ENCODE data around the gene AKAP7. TPM values are rescaled to one million over a fixed set of nuclear protein-coding genes. Genes with fewer than 3 reads are reported as not detected.
"Not testable (repeated sequence)": the region's sequence is repeated elsewhere in the genome, so short reads cannot be mapped to it uniquely, and the experiment has no call there.

The AKAP7 gene
- total RNA-seq, 1 donor from 2014 or later = 3.4 TPM

DNA sequence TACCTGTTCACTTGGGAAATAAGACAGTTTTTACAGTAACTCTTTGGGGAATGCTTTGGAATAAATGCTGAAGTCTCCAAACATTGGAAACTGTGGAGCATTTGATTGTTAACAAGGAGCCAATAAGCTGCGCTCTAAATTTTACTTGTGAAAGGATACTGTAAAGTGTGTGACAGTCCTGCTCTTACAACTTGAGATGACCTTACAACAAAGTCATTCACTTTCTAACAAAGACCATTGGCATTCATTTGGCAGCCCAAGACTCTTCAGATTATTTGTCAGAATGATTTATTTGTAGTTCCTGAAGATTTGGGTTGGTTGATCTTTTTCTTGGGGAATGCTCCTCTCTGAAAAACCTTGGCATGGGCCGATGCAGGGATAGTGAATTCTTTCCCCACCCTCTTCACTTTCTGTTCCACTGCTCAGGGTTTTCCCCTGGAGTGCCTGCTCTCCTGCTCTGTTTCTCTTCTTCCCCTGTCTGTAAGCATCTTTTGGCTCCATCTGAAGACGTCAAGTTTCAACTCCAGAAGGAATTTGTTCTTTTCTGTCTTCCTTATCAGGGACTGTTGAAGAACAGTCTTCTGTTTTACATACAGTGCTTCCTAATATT, 116.4 kb downstream of the AKAP7 start:
- H3K27ac Mint-ChIP-seq = no peak overlapping the region
- peaks cover 16% of the 10 kb centered on the region for H3K4me1 Mint-ChIP-seq (ENCODE audit: low read depth)
- no peak overlapping the region for H3K4me3 Mint-ChIP-seq (ENCODE audit: low read depth)
- no peaks in the 10 kb centered on the region for H3K9me3 Mint-ChIP-seq
- intact Hi-C loops (cut with micrococcal nuclease) = no loop called here
- DNase-seq (ENCODE audit: low spot score) = no peak
- no peaks in the 10 kb centered on the region for H3K27me3 Mint-ChIP-seq (ENCODE audit: low read depth)
- H3K36me3 Mint-ChIP-seq (ENCODE audit: low read depth) = peaks cover under 1% of the 10 kb centered on the region

DNA sequence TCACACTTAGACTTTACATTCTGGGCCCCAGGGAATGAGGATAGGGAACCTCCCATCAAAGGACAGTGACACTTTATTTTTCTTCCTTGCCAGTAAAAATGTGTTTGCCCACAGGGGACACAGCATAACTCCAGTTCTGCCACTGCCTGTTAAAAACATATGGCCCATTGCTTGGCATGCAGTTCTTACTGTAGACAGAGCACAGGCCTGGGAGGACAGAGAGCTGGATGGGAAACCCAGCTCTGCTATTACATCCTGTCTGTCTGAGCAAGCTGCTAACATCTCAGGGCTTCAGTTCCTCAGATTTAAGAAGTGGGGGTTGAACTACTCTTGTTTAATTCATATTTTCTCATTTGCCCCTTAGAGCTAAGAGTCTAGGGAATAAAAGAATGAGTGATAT, 120.2 kb downstream of the AKAP7 start:
- Mint-ChIP-seq H3K4me3 (ENCODE audit: low read depth) (no peak overlapping the region), H3K27ac (no peak overlapping the region), H3K4me1 (ENCODE audit: low read depth) (peaks cover 10% of the 10 kb centered on the region), H3K9me3 (peaks cover 2% of the 10 kb centered on the region), H3K27me3 (ENCODE audit: low read depth) (no peaks in the 10 kb centered on the region), H3K36me3 (ENCODE audit: low read depth) (peaks cover 10% of the 10 kb centered on the region)
- intact Hi-C loops (cut with micrococcal nuclease) = no loop called here
- no peak for DNase-seq (ENCODE audit: low spot score)

DNA sequence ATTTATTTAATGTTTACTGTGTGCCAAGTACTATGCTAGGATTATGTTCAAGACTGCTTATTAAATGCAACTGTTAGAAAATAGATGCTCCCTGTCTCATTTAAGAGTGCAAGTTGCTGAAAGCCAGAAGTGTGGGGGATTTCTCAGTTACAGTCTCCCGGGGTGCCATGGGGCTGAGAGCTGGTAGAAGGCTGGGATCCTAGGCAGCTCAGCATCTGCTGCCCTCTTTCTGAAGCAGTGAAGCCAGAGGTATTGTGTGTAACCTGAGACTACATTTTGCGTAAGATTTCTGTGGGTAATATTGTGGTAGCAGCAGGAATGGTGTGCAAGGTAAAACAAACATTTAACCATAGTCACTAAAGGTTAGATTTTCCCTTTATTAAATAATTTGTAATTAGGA, 120.6 kb downstream of the AKAP7 start:
- Mint-ChIP-seq H3K9me3 (peaks cover 4% of the 10 kb centered on the region), H3K4me1 (ENCODE audit: low read depth) (peaks cover 6% of the 10 kb centered on the region), H3K27me3 (ENCODE audit: low read depth) (no peaks in the 10 kb centered on the region), H3K36me3 (ENCODE audit: low read depth) (peaks cover 15% of the 10 kb centered on the region), H3K27ac (no peak overlapping the region), H3K4me3 (ENCODE audit: low read depth) (no peak overlapping the region)
- intact Hi-C loops (cut with micrococcal nuclease) = no loop called here
- DNase-seq (ENCODE audit: low spot score) = no peak

DNA sequence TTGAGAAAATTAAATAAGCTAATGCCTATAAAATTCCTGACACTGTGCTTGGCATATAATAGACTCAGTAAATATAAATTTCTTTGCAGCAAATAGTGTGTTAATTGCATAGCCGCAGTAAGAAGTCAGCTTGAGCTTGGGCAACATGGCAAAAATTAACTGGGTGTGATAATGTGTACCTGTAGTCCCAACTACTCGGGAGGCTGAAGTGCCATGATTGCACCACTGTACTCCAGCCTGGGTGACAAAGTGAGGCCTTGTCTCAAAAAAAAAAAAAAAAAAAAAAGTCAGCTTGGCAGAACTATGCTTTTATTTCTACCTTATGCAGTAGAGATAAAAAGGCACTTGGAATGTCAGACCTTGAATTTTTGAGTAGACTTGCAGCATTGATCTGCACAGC, 121.8 kb downstream of the AKAP7 start:
- Mint-ChIP-seq H3K9me3 (peaks cover 10% of the 10 kb centered on the region), H3K4me3 (ENCODE audit: low read depth) (no peak overlapping the region), H3K27ac (no peak overlapping the region), H3K4me1 (ENCODE audit: low read depth) (peaks cover 2% of the 10 kb centered on the region), H3K36me3 (ENCODE audit: low read depth) (peaks cover 22% of the 10 kb centered on the region), H3K27me3 (ENCODE audit: low read depth) (no peaks in the 10 kb centered on the region)
- intact Hi-C loops (cut with micrococcal nuclease) = no loop called here
- DNase-seq (ENCODE audit: low spot score) = no peak

DNA sequence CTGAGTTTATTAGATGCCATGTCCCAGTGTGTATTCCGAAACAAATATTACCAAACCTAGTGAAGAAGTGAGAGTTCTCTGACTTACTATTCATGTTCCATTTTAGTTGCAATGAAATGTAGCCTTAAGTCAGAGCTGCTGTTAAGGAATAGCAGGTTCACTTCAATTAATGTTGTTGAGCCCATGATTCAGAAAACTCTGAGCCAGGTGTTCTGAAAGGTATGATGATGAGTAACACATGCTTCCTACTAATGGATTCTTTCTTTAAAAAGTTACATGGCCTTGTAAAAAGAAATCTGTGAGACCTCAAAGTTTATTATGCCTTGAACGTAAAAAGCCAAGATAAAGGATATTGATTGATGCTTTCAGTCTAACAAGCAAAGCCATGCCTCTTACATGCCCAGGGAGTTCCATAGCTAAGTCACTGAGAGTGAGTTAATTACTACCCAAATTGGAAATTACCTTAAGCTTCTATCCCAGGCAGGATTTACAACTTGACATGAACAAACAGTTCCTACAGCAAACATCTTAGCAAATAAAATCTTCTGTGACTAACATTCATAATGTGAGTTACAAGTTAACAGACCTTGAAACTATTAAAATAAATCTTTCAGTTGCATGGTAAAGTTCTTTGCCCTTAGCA, 122.9 kb downstream of the AKAP7 start:
- Mint-ChIP-seq H3K27ac (no peak overlapping the region), H3K4me3 (ENCODE audit: low read depth) (no peak overlapping the region), H3K9me3 (peaks cover 10% of the 10 kb centered on the region), H3K36me3 (ENCODE audit: low read depth) (peaks cover 26% of the 10 kb centered on the region), H3K27me3 (ENCODE audit: low read depth) (no peaks in the 10 kb centered on the region), H3K4me1 (ENCODE audit: low read depth) (peaks cover 2% of the 10 kb centered on the region)
- DNase-seq (ENCODE audit: low spot score) = no peak
- intact Hi-C loops (cut with micrococcal nuclease) = no loop called here

DNA sequence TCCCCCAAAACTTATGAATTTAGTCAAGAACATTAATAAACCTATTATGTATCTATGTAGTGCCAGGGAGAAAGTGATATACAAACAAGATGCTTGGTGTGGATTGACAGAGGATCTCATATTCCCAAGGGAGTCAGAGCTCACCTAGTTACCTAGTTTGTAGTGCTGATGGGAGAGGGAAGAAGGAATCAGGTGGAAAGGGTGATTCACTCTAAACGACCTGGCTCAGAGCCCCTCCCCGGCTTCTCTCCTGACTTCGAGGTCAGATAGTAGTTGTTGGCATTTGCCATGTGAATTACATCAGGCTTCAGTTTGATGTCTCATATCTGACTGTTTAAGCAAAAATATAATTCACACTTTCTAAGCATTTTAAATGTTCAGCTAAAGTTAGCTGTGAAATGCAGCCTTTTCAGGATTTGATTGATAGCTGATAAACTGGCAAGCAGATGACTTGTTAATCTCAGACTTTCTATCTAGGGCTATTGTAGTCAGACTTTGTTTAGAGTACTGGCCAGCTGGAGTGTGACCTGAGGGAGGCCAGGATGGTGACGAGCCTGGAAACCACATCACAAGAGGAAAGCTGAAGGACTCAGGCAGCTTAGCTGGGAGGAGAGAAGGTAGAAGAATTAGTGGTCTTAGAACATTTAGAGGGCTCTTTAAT, 123.7 kb downstream of the AKAP7 start:
- intact Hi-C loops (cut with micrococcal nuclease) = no loop called here
- DNase-seq (ENCODE audit: low spot score) = no peak
- Mint-ChIP-seq H3K9me3 (peaks cover 10% of the 10 kb centered on the region), H3K27ac (no peak overlapping the region), H3K36me3 (ENCODE audit: low read depth) (peaks cover 31% of the 10 kb centered on the region), H3K4me1 (ENCODE audit: low read depth) (peaks cover 2% of the 10 kb centered on the region), H3K27me3 (ENCODE audit: low read depth) (no peaks in the 10 kb centered on the region), H3K4me3 (ENCODE audit: low read depth) (no peak overlapping the region)

DNA sequence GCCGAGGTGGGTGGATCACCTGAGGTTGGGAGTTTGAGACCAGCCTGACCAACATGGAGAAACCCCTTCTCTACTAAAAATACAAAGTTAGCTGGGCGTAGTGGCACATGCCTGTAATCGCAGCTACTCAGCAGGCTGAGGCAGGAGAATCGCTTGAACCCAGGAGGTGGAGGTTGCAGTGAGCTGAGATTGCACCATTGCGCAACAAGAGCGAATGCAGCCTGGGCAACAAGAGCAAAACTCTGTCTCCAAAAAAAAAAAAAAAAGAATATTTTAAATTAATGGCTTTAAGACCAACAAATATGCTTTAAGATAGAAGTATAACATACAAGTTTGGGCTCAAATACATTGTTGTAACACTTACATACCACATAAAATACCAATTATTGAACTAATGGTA, 125.7 kb downstream of the AKAP7 start:
- H3K4me1 Mint-ChIP-seq (ENCODE audit: low read depth); H3K4me3 Mint-ChIP-seq (ENCODE audit: low read depth); intact Hi-C loops (cut with micrococcal nuclease); H3K27me3 Mint-ChIP-seq (ENCODE audit: low read depth); H3K27ac Mint-ChIP-seq; DNase-seq (ENCODE audit: low spot score): not testable (repeated sequence)
- peaks cover 31% of the 10 kb centered on the region for H3K36me3 Mint-ChIP-seq (ENCODE audit: low read depth)
- peaks cover 10% of the 10 kb centered on the region for H3K9me3 Mint-ChIP-seq

DNA sequence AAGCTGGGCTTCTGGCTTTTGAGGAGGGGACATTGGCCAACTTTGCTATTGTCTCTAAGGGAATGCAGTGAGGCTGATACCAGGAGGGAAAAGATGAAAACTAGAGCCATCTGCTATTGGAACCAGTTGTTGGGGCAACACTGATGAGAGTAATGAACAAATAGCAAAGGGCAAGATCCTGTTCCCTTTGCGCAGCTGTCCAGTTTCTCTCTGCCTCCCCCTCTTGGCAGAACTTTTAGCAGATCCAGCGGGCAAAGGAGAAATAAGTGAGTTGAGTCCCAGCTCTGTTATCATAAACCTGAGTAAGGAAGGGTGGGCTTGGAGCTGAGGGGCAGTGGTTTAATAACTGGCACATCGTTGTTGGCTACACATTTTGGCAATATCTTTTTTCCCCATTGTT, 126.8 kb downstream of the AKAP7 start:
- no peak for DNase-seq (ENCODE audit: low spot score)

DNA sequence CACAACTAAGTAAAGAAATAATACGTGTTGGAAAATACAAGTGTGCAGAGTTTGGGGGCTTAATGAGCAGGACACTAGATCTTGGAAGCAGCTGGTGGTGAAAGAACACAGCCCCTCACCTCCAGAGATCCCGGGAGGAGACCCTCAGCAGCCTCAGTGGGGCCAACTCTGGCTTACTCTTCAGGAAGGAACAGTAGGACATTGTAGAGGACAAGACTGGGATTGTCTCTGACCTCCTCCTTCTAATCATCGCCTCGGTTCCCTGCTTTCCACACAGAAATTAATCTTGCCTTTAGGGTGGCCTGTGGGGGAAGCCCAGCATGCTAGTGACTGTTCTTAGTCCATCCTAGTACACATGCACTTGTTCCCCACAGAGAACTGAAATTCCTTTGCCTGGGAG, 130.7 kb downstream of the AKAP7 start:
- Mint-ChIP-seq H3K4me3 (ENCODE audit: low read depth) (no peak overlapping the region), H3K4me1 (ENCODE audit: low read depth) (peaks cover 4% of the 10 kb centered on the region), H3K36me3 (ENCODE audit: low read depth) (peaks cover 35% of the 10 kb centered on the region), H3K9me3 (peaks cover 16% of the 10 kb centered on the region), H3K27me3 (ENCODE audit: low read depth) (no peaks in the 10 kb centered on the region), H3K27ac (no peak overlapping the region)
- no peak for DNase-seq (ENCODE audit: low spot score)
- intact Hi-C loops (cut with micrococcal nuclease) = no loop called here

More for the DNA sequence above, 126.8 kb downstream of the AKAP7 start:
- peaks cover 34% of the 10 kb centered on the region for H3K36me3 Mint-ChIP-seq (ENCODE audit: low read depth)
- H3K27ac Mint-ChIP-seq = no peak overlapping the region
- peaks cover 10% of the 10 kb centered on the region for H3K9me3 Mint-ChIP-seq
- no peaks in the 10 kb centered on the region for H3K27me3 Mint-ChIP-seq (ENCODE audit: low read depth)
- intact Hi-C loops (cut with micrococcal nuclease) = no loop called here
- H3K4me3 Mint-ChIP-seq (ENCODE audit: low read depth) = no peak overlapping the region
- no peaks in the 10 kb centered on the region for H3K4me1 Mint-ChIP-seq (ENCODE audit: low read depth)

DNA sequence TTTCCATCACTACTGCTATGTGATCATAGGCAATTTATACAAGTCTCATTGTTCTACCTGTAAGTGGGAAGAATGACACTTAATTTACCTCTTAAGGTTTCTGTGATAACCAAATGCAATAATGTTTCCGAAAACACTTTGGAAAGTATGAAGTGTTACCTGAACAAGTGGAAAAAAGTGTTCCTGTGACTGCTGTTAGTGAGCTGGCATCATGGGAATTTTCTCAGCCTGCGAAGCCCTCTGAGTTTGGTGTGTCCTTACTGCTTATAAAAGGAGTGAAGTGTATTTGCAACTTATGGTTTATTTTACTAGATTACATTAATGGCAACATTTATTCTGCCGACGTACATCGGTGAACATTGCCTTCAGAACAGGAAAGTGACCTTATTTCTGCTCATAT, 133.0 kb downstream of the AKAP7 start:
- Mint-ChIP-seq H3K36me3 (ENCODE audit: low read depth) (peaks cover 37% of the 10 kb centered on the region), H3K4me3 (ENCODE audit: low read depth) (no peak overlapping the region), H3K27me3 (ENCODE audit: low read depth) (no peaks in the 10 kb centered on the region), H3K9me3 (peaks cover 25% of the 10 kb centered on the region), H3K4me1 (ENCODE audit: low read depth) (peaks cover 4% of the 10 kb centered on the region), H3K27ac (no peak overlapping the region)
- DNase-seq (ENCODE audit: low spot score) = no peak
- intact Hi-C loops (cut with micrococcal nuclease) = no loop called here

DNA sequence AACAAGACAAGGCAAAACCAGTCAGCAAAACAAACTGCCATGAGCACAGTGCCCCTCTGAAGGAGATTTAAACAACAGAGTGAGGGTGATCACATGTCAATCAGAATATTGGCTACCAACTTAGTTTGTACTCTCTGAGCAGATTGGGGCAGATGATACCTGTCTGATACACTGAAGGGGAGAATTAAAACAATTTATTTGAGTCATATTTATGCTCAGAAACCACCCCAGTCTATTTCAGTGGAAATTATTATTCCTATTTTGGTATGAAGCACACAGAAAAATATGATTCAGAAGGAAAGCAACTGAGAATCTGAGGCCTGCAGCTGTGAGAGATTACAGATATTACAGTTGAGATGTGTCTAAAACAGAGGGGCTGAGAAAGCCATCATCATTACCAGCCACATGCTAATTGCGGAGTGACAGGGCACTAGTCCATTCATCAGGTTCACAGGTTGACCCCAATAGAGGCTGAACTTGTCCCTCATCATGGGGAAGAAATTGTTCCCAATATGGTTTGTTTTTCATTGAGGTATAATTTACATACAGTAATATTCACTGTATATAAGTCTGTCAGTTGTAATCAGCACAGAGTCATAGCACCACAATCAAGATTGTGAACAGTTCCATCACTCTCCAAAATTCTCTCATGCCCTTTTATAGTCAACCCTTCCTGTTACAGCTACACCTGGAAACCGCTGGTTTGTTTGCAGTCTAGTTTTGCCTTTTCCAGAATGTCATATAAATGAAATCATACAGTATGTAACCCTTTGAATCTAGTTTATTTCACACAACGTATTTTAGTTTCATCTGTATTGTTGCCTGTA, 134.5 kb downstream of the AKAP7 start:
- no peak overlapping the region for H3K4me3 Mint-ChIP-seq (ENCODE audit: low read depth)
- DNase-seq (ENCODE audit: low spot score) = no peak
- H3K27ac Mint-ChIP-seq = no peak overlapping the region
- H3K4me1 Mint-ChIP-seq (ENCODE audit: low read depth) = peaks cover 4% of the 10 kb centered on the region
- H3K36me3 Mint-ChIP-seq (ENCODE audit: low read depth) = peaks cover 45% of the 10 kb centered on the region
- no peaks in the 10 kb centered on the region for H3K27me3 Mint-ChIP-seq (ENCODE audit: low read depth)
- intact Hi-C loops (cut with micrococcal nuclease) = no loop called here
- peaks cover 38% of the 10 kb centered on the region for H3K9me3 Mint-ChIP-seq

DNA sequence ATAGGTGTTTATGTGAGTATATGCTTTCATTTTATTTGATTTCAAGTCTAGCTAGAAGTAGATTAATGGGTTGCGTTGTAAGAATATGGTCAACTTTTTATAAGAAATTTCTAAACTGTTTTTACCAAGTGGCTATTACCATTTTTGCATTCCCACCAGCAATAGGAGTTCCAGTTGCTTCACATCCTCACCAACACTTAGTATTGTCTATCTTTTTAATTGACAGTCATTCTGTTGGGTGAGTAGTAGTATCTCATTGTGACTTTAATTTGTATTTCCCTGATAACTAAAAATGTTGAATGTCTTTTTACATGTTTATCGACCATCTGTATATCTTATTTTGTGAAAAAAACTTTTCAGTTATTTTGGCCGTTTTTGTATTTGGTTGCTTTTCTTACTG, 135.3 kb downstream of the AKAP7 start:
- Mint-ChIP-seq H3K9me3 (peaks cover 40% of the 10 kb centered on the region), H3K4me1 (ENCODE audit: low read depth) (peaks cover 4% of the 10 kb centered on the region), H3K36me3 (ENCODE audit: low read depth) (peaks cover 52% of the 10 kb centered on the region), H3K4me3 (ENCODE audit: low read depth) (no peak overlapping the region), H3K27ac (no peak overlapping the region), H3K27me3 (ENCODE audit: low read depth) (no peaks in the 10 kb centered on the region)
- intact Hi-C loops (cut with micrococcal nuclease) = no loop called here
- no peak for DNase-seq (ENCODE audit: low spot score)

DNA sequence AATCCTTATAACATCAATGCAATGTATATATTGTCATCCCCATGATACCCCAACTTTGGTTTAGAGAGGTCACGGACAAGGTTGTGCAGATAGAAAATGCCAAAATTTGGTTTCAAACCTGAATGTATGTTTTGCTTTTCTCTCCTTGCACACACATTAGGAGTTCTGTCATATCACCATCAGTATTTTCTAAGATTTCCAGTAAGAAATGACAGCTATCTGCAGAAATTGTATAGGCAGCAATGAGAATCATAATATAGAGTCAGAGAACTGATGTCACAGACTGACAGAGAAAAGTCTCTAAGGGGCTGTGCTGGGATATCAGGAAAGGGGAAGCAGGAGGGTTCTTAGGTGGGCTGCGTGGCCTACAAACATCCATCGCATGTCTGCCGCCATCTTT, 140.0 kb downstream of the AKAP7 start:
- peaks cover 58% of the 10 kb centered on the region for H3K36me3 Mint-ChIP-seq (ENCODE audit: low read depth)

More for the DNA sequence above, 140.0 kb downstream of the AKAP7 start:
- H3K9me3 Mint-ChIP-seq = peaks cover 38% of the 10 kb centered on the region
- intact Hi-C loops (cut with micrococcal nuclease) = no loop called here
- no peak overlapping the region for H3K27ac Mint-ChIP-seq
- H3K27me3 Mint-ChIP-seq (ENCODE audit: low read depth) = no peaks in the 10 kb centered on the region
- DNase-seq (ENCODE audit: low spot score) = no peak
- H3K4me3 Mint-ChIP-seq (ENCODE audit: low read depth) = no peak overlapping the region
- H3K4me1 Mint-ChIP-seq (ENCODE audit: low read depth) = peaks cover 2% of the 10 kb centered on the region

Data from activated T-helper 2 cell treated with anti-CD3 and anti-CD28 coated beads, Interferon-gamma antibody, Interleukin-2, Interleukin-4, amounts not matched to agents 10 μg/mL and 5 μg/mL and 100 μg/mL, durations not matched to agents 14 hours and 24 hours and 36 hours (primary cell).